Lung (tissue), 12 donors: ENCODE results near the gene ADAMTS15. TPM values are rescaled to one million over a fixed set of nuclear protein-coding genes. Genes with fewer than 3 reads are reported as not detected.

Experiments used
- ATAC-seq: fragments of 200-7000 bp; cut with Tn5 transposase; one replicate; pipeline ENCODE4 v1.9.1; 2020; ENCODE audit warnings: moderate number of reproducible peaks; ENCODE audit not compliant: insufficient read depth, low FRiP score
- DNase-seq, 3 donors: peaks; one replicate each; pipeline ENCODE4 v3.0.0-alpha.2; 2013 to 2017
- H3K27ac ChIP-seq, 2 donors: one replicate each; pipeline ENCODE4 v1.5.1; 2013; ENCODE audit warnings: mild to moderate bottlenecking in 2 of 2, moderate library complexity in 2 of 2, control low read depth in 1 of 2, inconsistent platforms in 1 of 2, low read depth in 1 of 2, low read length in 1 of 2
- H3K27me3 ChIP-seq, 3 donors: one replicate each; pipeline ENCODE4 v1.5.1; 2013; ENCODE audit warnings: low read length in 2 of 3; ENCODE audit not compliant: control insufficient read depth in 3 of 3, insufficient read depth in 3 of 3
- H3K36me3 ChIP-seq, 4 donors: one replicate each; pipeline ENCODE4 v1.5.1; 2013; ENCODE audit warnings: low read length in 4 of 4, mild to moderate bottlenecking in 1 of 4, moderate library complexity in 1 of 4; ENCODE audit not compliant: control insufficient read depth in 4 of 4, insufficient read depth in 4 of 4
- H3K4me1 ChIP-seq, 5 donors: one replicate each; pipeline ENCODE4 v1.5.1; 2013; ENCODE audit warnings: low read length in 5 of 5, mild to moderate bottlenecking in 2 of 5, moderate library complexity in 1 of 5; ENCODE audit not compliant: control insufficient read depth in 5 of 5, insufficient read depth in 5 of 5
- H3K4me3 ChIP-seq: one replicate; pipeline ENCODE4 v1.5.1; 2013; ENCODE audit warnings: mild to moderate bottlenecking, control low read depth, moderate library complexity
- H3K9ac ChIP-seq, 2 donors: one replicate each; pipeline ENCODE4 v1.5.1; 2013; ENCODE audit warnings: low read length in 2 of 2, control low read depth in 1 of 2; ENCODE audit not compliant: insufficient read depth in 1 of 2
- H3K9me3 ChIP-seq, 4 donors: one replicate each; pipeline ENCODE4 v1.5.1; 2013; ENCODE audit warnings: low read length in 3 of 4, mild to moderate bottlenecking in 1 of 4, moderate library complexity in 1 of 4; ENCODE audit not compliant: control insufficient read depth in 4 of 4, insufficient read depth in 3 of 4
- WGBS, 2 donors: extraction: QIAGEN DNeasy Blood & Tissue Kit; methylation state at CpG; one replicate each; pipeline ENCODE4 v1.1.7; 2013; 5-methylcytosine and 5-hydroxymethylcytosine counted together
- polyA plus RNA-seq, 2 donors: library from polyadenylated mRNA; stranded (reverse); fragments of 200-250 nt; gene quantifications; one replicate each; pipeline ENCODE4 v1.2.1, GENCODE V29; 2013
- total RNA-seq, 2 donors: library from RNA; depleted of rRNA in 1 of 2; stranded (reverse); fragments of >200 nt in 1 of 2; gene quantifications; one replicate each; pipeline ENCODE4 v1.2.1, GENCODE V29; 2014 to 2021
- TF ChIP-seq, protein P1 (sequence below): IDR thresholded peaks from 2 replicates; pipeline ENCODE4 v1.5.1; 2012; ENCODE audit warnings: mild to moderate bottlenecking; ENCODE audit errors: control extremely low read depth, extremely low read depth
- donor health status: control.
- donor health status: control.
- donor health status: Bipolar disorder and iron deficiency.
- donor health status: healthy.
- donor health status: DM: yes; HTN: yes; CAD: no.

Gene ADAMTS15
- total and polyA plus RNA-seq, 4 donors, result 4.4 to 22.9 (median 13.3) TPM

DNA sequence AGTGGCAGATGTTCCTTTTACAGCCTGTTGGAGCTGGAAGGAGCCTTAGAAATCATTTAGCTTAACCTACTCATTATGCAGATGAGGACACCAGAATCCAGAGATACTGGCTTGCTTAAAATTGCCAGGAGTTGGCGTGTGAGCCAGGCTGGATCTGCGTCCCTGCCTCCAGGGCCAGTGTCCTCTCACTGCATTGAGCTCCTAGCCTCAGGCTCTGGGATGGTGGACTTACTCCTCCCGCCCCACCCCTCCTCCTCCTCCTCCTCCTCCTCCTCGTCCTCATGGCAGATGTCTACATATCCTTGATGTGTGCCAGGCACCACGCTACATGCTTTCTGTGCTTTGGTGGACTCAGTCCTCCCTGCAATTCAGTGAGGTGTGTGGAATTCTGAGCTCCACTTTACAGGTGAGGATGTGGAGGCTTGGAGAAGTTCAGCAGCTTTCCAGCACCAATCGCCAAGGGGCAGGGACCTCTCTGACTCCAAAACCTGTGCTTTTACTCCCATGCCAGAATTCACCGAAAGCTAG is 24.1 kb downstream of the ADAMTS15 start:
- no peaks in the 10 kb centered on the region for H3K27me3 ChIP-seq
- peaks cover 3 to 55% (median 33%) of the 10 kb centered on the region in 4 donors for H3K36me3 ChIP-seq
- H3K4me1 ChIP-seq, result peaks cover 0 to 15% (median 11%) of the 10 kb centered on the region in 5 donors
- H3K27ac ChIP-seq, result no peak overlapping the region
- no peak overlapping the region for H3K9ac ChIP-seq
- 91 to 97% methylated on average over 7 of the region's 7 CpGs for WGBS, 2 donors
- DNase-seq, result no peak
- H3K4me3 ChIP-seq, result no peak overlapping the region
- no peak for ATAC-seq
- TF ChIP-seq, protein P1, sequence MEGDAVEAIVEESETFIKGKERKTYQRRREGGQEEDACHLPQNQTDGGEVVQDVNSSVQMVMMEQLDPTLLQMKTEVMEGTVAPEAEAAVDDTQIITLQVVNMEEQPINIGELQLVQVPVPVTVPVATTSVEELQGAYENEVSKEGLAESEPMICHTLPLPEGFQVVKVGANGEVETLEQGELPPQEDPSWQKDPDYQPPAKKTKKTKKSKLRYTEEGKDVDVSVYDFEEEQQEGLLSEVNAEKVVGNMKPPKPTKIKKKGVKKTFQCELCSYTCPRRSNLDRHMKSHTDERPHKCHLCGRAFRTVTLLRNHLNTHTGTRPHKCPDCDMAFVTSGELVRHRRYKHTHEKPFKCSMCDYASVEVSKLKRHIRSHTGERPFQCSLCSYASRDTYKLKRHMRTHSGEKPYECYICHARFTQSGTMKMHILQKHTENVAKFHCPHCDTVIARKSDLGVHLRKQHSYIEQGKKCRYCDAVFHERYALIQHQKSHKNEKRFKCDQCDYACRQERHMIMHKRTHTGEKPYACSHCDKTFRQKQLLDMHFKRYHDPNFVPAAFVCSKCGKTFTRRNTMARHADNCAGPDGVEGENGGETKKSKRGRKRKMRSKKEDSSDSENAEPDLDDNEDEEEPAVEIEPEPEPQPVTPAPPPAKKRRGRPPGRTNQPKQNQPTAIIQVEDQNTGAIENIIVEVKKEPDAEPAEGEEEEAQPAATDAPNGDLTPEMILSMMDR, result no peak
- no peaks in the 10 kb centered on the region for H3K9me3 ChIP-seq

- Histone ChIP-seq H3K27me3 (no peaks in the 10 kb centered on the region), H3K9ac (no peak overlapping the region), H3K9me3 (no peaks in the 10 kb centered on the region), H3K36me3 (peaks cover 3 to 52% (median 30%) of the 10 kb centered on the region in 4 donors), H3K4me1 (peaks cover 0 to 19% (median 15%) of the 10 kb centered on the region in 5 donors), H3K4me3 (no peak overlapping the region), H3K27ac (no peak overlapping the region)
- DNase-seq (no peak), ATAC-seq (no peak)
- 94 to 98% methylated on average over 51 to 52 of the region's 52 CpGs for WGBS, 2 donors
- TF ChIP-seq, protein P1, result no peak
These were observed 24.8 kb downstream of the ADAMTS15 start for GRCh38 chr11:130473056-130473794.

DNA sequence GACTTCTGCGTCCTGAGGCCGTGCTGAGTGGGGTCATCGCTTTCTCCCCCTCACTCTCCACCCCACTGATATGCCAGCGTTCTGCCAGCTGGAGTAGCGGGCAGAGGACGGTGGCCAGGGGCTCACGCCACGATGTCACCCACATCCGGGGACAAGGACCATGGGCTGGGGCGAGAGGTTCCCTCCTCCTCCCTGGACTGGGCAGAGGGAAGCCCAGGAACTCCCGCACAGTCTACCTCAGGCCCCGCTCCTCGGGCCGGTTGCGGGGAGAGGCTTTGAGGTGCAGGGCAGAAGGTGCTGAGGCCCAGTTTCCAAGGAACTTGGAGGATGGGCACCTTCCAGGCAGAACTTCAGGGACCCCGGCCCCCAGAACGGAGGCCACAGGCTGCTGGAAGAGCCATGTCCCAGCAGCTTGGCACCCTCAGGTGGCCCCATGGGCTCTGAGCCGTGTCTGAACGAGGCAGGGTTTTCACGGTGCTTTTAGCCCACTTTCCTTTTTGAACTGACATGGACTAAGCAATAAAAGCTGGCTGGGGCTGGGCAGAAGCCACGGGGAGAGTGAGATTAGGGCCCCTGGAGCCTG is 25.4 kb downstream of the ADAMTS15 start:
- ATAC-seq, result no peak
- Histone ChIP-seq H3K4me1 (peaks cover 7 to 26% (median 20%) of the 10 kb centered on the region in 5 donors), H3K9me3 (no peaks in the 10 kb centered on the region), H3K4me3 (no peak overlapping the region), H3K27ac (no peak overlapping the region), H3K9ac (no peak overlapping the region), H3K27me3 (no peaks in the 10 kb centered on the region), H3K36me3 (peaks cover 3 to 52% (median 29%) of the 10 kb centered on the region in 4 donors)
- TF ChIP-seq, protein P1, result no peak
- no peak for DNase-seq
- 91 to 94% methylated on average over 21 of the region's 21 CpGs for WGBS, 2 donors
